ENCODE measurements around the gene NOXA1.

DNA sequence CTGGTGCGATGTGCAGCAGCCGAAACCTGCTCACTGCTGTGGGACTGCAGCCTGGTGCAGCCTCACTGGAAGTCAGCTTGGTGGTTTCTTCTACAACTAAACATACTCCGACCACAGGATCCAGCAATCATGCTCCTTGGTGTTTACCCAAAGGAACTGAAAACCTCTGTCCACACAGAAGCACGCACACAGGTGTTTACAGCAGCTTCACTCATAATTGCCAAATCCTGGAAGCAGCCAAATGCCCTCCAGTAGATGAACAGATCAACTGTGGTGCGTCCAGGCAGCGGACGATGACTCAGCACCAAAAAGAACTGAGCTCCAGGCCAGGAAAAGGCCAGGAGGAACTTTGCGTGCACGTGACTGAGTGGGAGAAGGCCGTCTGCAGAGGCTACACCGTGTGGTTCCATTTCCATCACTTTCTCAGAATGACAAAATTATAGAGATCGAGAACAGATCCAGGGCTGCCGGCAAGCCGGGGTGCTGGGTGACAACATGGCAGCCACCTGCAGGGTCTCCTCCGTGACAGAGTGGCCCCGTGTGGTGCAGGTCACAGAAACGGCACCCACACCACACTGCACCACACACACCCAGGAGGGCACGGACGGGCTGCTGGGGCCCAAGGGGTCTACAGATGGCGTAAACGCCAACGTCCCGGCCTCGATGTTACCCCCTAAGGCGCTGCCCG lies 59.0 kb downstream of the NOXA1 start:
- TF ChIP-seq CEBPB (tag; IDR thresholded peaks at IDR 0.05): peak; percentile 63
- TF ChIP-seq, protein P1, sequence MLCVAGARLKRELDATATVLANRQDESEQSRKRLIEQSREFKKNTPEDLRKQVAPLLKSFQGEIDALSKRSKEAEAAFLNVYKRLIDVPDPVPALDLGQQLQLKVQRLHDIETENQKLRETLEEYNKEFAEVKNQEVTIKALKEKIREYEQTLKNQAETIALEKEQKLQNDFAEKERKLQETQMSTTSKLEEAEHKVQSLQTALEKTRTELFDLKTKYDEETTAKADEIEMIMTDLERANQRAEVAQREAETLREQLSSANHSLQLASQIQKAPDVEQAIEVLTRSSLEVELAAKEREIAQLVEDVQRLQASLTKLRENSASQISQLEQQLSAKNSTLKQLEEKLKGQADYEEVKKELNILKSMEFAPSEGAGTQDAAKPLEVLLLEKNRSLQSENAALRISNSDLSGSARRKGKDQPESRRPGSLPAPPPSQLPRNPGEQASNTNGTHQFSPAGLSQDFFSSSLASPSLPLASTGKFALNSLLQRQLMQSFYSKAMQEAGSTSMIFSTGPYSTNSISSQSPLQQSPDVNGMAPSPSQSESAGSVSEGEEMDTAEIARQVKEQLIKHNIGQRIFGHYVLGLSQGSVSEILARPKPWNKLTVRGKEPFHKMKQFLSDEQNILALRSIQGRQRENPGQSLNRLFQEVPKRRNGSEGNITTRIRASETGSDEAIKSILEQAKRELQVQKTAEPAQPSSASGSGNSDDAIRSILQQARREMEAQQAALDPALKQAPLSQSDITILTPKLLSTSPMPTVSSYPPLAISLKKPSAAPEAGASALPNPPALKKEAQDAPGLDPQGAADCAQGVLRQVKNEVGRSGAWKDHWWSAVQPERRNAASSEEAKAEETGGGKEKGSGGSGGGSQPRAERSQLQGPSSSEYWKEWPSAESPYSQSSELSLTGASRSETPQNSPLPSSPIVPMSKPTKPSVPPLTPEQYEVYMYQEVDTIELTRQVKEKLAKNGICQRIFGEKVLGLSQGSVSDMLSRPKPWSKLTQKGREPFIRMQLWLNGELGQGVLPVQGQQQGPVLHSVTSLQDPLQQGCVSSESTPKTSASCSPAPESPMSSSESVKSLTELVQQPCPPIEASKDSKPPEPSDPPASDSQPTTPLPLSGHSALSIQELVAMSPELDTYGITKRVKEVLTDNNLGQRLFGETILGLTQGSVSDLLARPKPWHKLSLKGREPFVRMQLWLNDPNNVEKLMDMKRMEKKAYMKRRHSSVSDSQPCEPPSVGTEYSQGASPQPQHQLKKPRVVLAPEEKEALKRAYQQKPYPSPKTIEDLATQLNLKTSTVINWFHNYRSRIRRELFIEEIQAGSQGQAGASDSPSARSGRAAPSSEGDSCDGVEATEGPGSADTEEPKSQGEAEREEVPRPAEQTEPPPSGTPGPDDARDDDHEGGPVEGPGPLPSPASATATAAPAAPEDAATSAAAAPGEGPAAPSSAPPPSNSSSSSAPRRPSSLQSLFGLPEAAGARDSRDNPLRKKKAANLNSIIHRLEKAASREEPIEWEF (CRISPR knock-in tag; IDR thresholded peaks at IDR 0.05): 0 out of 2 replicates have a peak, but pooled peaks have one; percentile 14
- TF ChIP-seq MAFK (IDR thresholded peaks at IDR 0.05; ENCODE audit: low read length): peak; percentile 95
- no peak for TF ChIP-seq EZH2 (IDR thresholded peaks at IDR 0.05; ENCODE audit: borderline replicate concordance, low read depth, low read length)
- TF ChIP-seq, protein P2, sequence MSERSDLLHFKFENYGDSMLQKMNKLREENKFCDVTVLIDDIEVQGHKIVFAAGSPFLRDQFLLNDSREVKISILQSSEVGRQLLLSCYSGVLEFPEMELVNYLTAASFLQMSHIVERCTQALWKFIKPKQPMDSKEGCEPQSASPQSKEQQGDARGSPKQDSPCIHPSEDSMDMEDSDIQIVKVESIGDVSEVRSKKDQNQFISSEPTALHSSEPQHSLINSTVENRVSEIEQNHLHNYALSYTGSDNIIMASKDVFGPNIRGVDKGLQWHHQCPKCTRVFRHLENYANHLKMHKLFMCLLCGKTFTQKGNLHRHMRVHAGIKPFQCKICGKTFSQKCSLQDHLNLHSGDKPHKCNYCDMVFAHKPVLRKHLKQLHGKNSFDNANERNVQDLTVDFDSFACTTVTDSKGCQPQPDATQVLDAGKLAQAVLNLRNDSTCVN (CRISPR knock-in tag; IDR thresholded peaks at IDR 0.05): no peak
- TF ChIP-seq, protein P3, sequence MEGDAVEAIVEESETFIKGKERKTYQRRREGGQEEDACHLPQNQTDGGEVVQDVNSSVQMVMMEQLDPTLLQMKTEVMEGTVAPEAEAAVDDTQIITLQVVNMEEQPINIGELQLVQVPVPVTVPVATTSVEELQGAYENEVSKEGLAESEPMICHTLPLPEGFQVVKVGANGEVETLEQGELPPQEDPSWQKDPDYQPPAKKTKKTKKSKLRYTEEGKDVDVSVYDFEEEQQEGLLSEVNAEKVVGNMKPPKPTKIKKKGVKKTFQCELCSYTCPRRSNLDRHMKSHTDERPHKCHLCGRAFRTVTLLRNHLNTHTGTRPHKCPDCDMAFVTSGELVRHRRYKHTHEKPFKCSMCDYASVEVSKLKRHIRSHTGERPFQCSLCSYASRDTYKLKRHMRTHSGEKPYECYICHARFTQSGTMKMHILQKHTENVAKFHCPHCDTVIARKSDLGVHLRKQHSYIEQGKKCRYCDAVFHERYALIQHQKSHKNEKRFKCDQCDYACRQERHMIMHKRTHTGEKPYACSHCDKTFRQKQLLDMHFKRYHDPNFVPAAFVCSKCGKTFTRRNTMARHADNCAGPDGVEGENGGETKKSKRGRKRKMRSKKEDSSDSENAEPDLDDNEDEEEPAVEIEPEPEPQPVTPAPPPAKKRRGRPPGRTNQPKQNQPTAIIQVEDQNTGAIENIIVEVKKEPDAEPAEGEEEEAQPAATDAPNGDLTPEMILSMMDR (IDR thresholded peaks at IDR 0.05 in 2 of 3, conservative IDR thresholded peaks at IDR 0.05 in 1 of 3; ENCODE audit: insufficient read depth in 2 of 3, low read depth in 1 of 3, low read length in 3 of 3): no peak
- 0 out of 2 replicates have a peak, but pooled peaks have one; percentile 56 for TF ChIP-seq JUNB (CRISPR knock-in tag; conservative IDR thresholded peaks at IDR 0.05)
- no peak for TF ChIP-seq ZBTB8A (IDR thresholded peaks at IDR 0.05; ENCODE audit: partially characterized antibody)
- TF ChIP-seq POLR2A (conservative IDR thresholded peaks at IDR 0.05): no peak
- peak; percentile 71; the same call in 1 of the 2 replicates for TF ChIP-seq MTA1 (IDR thresholded peaks at IDR 0.05; ENCODE audit: borderline replicate concordance)
- TF ChIP-seq NEUROD1 (IDR thresholded peaks at IDR 0.05; ENCODE audit: borderline replicate concordance, low read depth, low read length, partially characterized antibody): no peak
